ENCODE measurements around the gene ST6GALNAC1. TPM values are rescaled to one million over a fixed set of nuclear protein-coding genes. Genes with fewer than 3 reads are reported as not detected.

Gene ST6GALNAC1
- polyA plus RNA-seq, 1 donor (not counting 4 experiments of a cell fraction or from before 2014, with no cell fraction given), result 0.46 TPM

DNA sequence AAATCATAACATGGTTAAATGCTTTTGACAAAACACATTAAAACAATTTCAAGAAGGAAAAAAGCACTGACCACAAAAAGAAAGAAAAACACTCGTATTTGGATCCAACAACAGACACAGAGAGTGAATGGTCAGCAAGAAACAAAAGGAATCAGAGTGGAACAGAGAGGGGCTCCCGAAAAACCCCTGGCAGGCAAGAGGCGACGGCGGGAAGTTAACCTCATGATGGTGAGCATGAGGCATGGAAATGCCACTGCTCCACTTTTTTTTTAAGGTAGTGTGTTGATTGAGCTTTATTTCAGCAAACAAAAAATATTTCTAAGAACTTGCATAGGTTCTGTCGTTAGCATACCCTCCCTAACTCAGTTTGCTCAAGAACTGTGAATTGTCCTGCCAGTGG is 32.1 kb upstream of the ST6GALNAC1 start:
- Histone ChIP-seq H3K4me1 (ENCODE audit: control insufficient read depth, extremely low read depth, insufficient read depth, low read length) (peaks cover 12% of the 10 kb centered on the region), H3K27me3 (ENCODE audit: control insufficient read depth, extremely low read depth, insufficient read depth, low read length) (no peaks in the 10 kb centered on the region), H3K36me3 (ENCODE audit: control insufficient read depth in 2 of 2, extremely low read depth in 1 of 2, insufficient read depth in 2 of 2, low read length in 2 of 2) (peaks cover 0 to 1% of the 10 kb centered on the region in 2 experiments), H3K4me3 (ENCODE audit: control insufficient read depth in 2 of 3, extremely low read depth in 1 of 3, insufficient read depth in 2 of 3, low read depth in 1 of 3, low read length in 3 of 3) (no peak overlapping the region), H2AFZ (ENCODE audit: control insufficient read depth, low read length) (no peak overlapping the region), H3K9ac (ENCODE audit: control insufficient read depth, extremely low read depth, insufficient read depth, low read length) (no peak overlapping the region), H3K4me2 (ENCODE audit: control insufficient read depth, extremely low read depth, insufficient read depth, low read depth, low read length) (no peak overlapping the region), H3K9me1 (ENCODE audit: control insufficient read depth, extremely low read depth, insufficient read depth, low read length) (no peaks in the 10 kb centered on the region), H3K27ac (ENCODE audit: control insufficient read depth, insufficient read depth, low read length) (no peak overlapping the region), H3K79me2 (ENCODE audit: control insufficient read depth, insufficient read depth, low read length) (no peaks in the 10 kb centered on the region), H3K9me3 (ENCODE audit: control insufficient read depth, low read depth, low read length) (no peaks in the 10 kb centered on the region), H4K20me1 (ENCODE audit: control insufficient read depth, extremely low read depth, insufficient read depth, low read length) (no peaks in the 10 kb centered on the region)
- FAIRE-seq (no peak), DNase-seq (ENCODE audit: low read depth, low spot score) (no peak)
- no peak for TF ChIP-seq EZH2 (IDR thresholded peaks at IDR 0.05; ENCODE audit: low read length)
- dilution Hi-C loops (cut with MboI; ENCODE audit: extremely low pct_ligation_motif_present, low sequenced_read_pairs), result no loop called here

DNA sequence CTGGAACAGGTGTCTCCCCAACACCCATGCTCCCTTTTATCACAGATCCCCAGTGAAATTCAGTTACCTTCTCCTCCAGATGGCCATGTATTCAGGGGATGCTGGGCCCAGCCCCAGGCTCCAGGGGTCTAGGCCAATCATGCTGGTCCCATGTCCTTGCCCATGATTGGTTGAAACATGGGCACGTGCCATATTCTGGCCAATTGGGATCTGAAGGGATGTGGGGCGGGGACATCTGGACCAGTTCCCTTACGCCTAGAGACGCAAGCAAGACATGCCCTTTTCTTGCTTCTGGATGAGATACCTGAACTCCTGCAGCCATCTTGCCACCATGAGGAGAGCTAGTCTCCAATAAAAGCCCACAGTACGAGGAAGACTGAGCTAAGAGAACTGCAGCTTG is 31.0 kb upstream of the ST6GALNAC1 start:
- H3K4me1 ChIP-seq (ENCODE audit: control insufficient read depth, extremely low read depth, insufficient read depth, low read length), result peaks cover 17% of the 10 kb centered on the region
- no peak overlapping the region for H3K4me2 ChIP-seq (ENCODE audit: control insufficient read depth, extremely low read depth, insufficient read depth, low read depth, low read length)
- H4K20me1 ChIP-seq (ENCODE audit: control insufficient read depth, extremely low read depth, insufficient read depth, low read length), result no peaks in the 10 kb centered on the region
- no peaks in the 10 kb centered on the region for H3K27me3 ChIP-seq (ENCODE audit: control insufficient read depth, extremely low read depth, insufficient read depth, low read length)
- FAIRE-seq (no peak), DNase-seq (ENCODE audit: low read depth, low spot score) (no peak)
- dilution Hi-C loops (cut with MboI; ENCODE audit: extremely low pct_ligation_motif_present, low sequenced_read_pairs), result no loop called here
- no peak for TF ChIP-seq EZH2 (IDR thresholded peaks at IDR 0.05; ENCODE audit: low read length)
- TF ChIP-seq, protein P1, sequence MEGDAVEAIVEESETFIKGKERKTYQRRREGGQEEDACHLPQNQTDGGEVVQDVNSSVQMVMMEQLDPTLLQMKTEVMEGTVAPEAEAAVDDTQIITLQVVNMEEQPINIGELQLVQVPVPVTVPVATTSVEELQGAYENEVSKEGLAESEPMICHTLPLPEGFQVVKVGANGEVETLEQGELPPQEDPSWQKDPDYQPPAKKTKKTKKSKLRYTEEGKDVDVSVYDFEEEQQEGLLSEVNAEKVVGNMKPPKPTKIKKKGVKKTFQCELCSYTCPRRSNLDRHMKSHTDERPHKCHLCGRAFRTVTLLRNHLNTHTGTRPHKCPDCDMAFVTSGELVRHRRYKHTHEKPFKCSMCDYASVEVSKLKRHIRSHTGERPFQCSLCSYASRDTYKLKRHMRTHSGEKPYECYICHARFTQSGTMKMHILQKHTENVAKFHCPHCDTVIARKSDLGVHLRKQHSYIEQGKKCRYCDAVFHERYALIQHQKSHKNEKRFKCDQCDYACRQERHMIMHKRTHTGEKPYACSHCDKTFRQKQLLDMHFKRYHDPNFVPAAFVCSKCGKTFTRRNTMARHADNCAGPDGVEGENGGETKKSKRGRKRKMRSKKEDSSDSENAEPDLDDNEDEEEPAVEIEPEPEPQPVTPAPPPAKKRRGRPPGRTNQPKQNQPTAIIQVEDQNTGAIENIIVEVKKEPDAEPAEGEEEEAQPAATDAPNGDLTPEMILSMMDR (optimal IDR thresholded peaks at IDR 0.05 in 1 of 3, IDR thresholded peaks at IDR 0.05 in 1 of 3, conservative IDR thresholded peaks at IDR 0.05 in 1 of 3; ENCODE audit: extremely low read depth in 1 of 3, insufficient read depth in 2 of 3, low read length in 3 of 3), result no peak
- H3K27ac ChIP-seq (ENCODE audit: control insufficient read depth, insufficient read depth, low read length), result no peak overlapping the region
- H3K36me3 ChIP-seq (ENCODE audit: control insufficient read depth in 2 of 2, extremely low read depth in 1 of 2, insufficient read depth in 2 of 2, low read length in 2 of 2), result no peaks in the 10 kb centered on the region
- no peaks in the 10 kb centered on the region for H3K9me3 ChIP-seq (ENCODE audit: control insufficient read depth, low read depth, low read length)
- no peak overlapping the region for H2AFZ ChIP-seq (ENCODE audit: control insufficient read depth, low read length)
- H3K79me2 ChIP-seq (ENCODE audit: control insufficient read depth, insufficient read depth, low read length), result no peaks in the 10 kb centered on the region
- no peak overlapping the region for H3K4me3 ChIP-seq (ENCODE audit: control insufficient read depth in 2 of 3, extremely low read depth in 1 of 3, insufficient read depth in 2 of 3, low read depth in 1 of 3, low read length in 3 of 3)
- no peaks in the 10 kb centered on the region for H3K9me1 ChIP-seq (ENCODE audit: control insufficient read depth, extremely low read depth, insufficient read depth, low read length)
- no peak overlapping the region for H3K9ac ChIP-seq (ENCODE audit: control insufficient read depth, extremely low read depth, insufficient read depth, low read length)

DNA sequence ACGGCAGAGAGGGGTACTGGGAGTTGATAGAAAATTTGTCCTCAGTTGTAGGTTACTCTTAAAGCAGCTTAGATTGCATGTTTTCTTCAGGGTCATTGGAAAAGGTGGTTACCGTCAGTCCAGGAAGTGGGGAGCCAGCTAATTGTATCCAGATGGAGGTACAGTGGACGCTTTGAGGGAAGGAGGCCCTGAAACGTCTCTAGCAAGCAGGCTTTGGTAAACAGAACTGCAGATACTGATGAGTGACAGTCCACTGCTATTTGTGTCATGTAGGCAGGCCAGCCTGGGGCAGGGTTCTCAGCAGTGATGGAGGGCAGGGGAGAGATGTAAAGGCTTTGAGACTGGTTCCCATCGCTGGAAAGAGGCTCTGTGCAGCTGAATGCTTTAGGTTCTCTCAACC is 30.2 kb upstream of the ST6GALNAC1 start:
- no peak overlapping the region for H3K4me2 ChIP-seq (ENCODE audit: control insufficient read depth, extremely low read depth, insufficient read depth, low read depth, low read length)
- dilution Hi-C loops (cut with MboI; ENCODE audit: extremely low pct_ligation_motif_present, low sequenced_read_pairs), result no loop called here
- no peak overlapping the region for H2AFZ ChIP-seq (ENCODE audit: control insufficient read depth, low read length)
- no peak overlapping the region for H3K4me3 ChIP-seq (ENCODE audit: control insufficient read depth in 2 of 3, extremely low read depth in 1 of 3, insufficient read depth in 2 of 3, low read depth in 1 of 3, low read length in 3 of 3)
- peaks cover 17% of the 10 kb centered on the region for H3K4me1 ChIP-seq (ENCODE audit: control insufficient read depth, extremely low read depth, insufficient read depth, low read length)
- FAIRE-seq (no peak), DNase-seq (ENCODE audit: low read depth, low spot score) (no peak)
- H3K9me3 ChIP-seq (ENCODE audit: control insufficient read depth, low read depth, low read length), result no peaks in the 10 kb centered on the region
- no peak overlapping the region for H3K9ac ChIP-seq (ENCODE audit: control insufficient read depth, extremely low read depth, insufficient read depth, low read length)
- H3K36me3 ChIP-seq (ENCODE audit: control insufficient read depth in 2 of 2, extremely low read depth in 1 of 2, insufficient read depth in 2 of 2, low read length in 2 of 2), result no peaks in the 10 kb centered on the region
- no peak for TF ChIP-seq EZH2 (IDR thresholded peaks at IDR 0.05; ENCODE audit: low read length)
- TF ChIP-seq, protein P1 (optimal IDR thresholded peaks at IDR 0.05 in 1 of 3, IDR thresholded peaks at IDR 0.05 in 1 of 3, conservative IDR thresholded peaks at IDR 0.05 in 1 of 3; ENCODE audit: extremely low read depth in 1 of 3, insufficient read depth in 2 of 3, low read length in 3 of 3), result no peak
- no peaks in the 10 kb centered on the region for H3K27me3 ChIP-seq (ENCODE audit: control insufficient read depth, extremely low read depth, insufficient read depth, low read length)
- no peaks in the 10 kb centered on the region for H4K20me1 ChIP-seq (ENCODE audit: control insufficient read depth, extremely low read depth, insufficient read depth, low read length)
- H3K27ac ChIP-seq (ENCODE audit: control insufficient read depth, insufficient read depth, low read length), result no peak overlapping the region
- H3K9me1 ChIP-seq (ENCODE audit: control insufficient read depth, extremely low read depth, insufficient read depth, low read length), result no peaks in the 10 kb centered on the region
- no peaks in the 10 kb centered on the region for H3K79me2 ChIP-seq (ENCODE audit: control insufficient read depth, insufficient read depth, low read length)
